Right kidney (tissue), 9 donors: ENCODE data around the gene FPR3.
"Not testable (repeated sequence)": the region's sequence is repeated elsewhere in the genome, so short reads cannot be mapped to it uniquely, and the experiment has no call there.

Source experiments
- DNase-seq: peaks from one replicate; pipeline ENCODE4 v3.0.0-alpha.2; 2016
- long read RNA-seq, 8 donors: transcript quantifications; one replicate each; lab custom pipeline, GENCODE V29; 2026

FPR3 gene
- long read RNA-seq, donor 1, result 0 reads
- long read RNA-seq, donor 2, result 0 reads
- long read RNA-seq, donor 3, result 0 reads
- long read RNA-seq, donor 4, result 0 reads
- long read RNA-seq, donor 5, result 0 reads
- long read RNA-seq, donor 6, partial matches to known transcripts, result 7 of 13 reads
- long read RNA-seq, donor 6, other reads (novel, unspliced or antisense), result 6 of 13 reads
- long read RNA-seq, donor 7, partial matches to known transcripts, result 28 of 28 reads
- long read RNA-seq, donor 7, other reads (novel, unspliced or antisense), result 0 of 28 reads
- long read RNA-seq, donor 8, partial matches to known transcripts, result 0 of 1 reads
- long read RNA-seq, donor 8, other reads (novel, unspliced or antisense), result 0 of 1 reads

DNA sequence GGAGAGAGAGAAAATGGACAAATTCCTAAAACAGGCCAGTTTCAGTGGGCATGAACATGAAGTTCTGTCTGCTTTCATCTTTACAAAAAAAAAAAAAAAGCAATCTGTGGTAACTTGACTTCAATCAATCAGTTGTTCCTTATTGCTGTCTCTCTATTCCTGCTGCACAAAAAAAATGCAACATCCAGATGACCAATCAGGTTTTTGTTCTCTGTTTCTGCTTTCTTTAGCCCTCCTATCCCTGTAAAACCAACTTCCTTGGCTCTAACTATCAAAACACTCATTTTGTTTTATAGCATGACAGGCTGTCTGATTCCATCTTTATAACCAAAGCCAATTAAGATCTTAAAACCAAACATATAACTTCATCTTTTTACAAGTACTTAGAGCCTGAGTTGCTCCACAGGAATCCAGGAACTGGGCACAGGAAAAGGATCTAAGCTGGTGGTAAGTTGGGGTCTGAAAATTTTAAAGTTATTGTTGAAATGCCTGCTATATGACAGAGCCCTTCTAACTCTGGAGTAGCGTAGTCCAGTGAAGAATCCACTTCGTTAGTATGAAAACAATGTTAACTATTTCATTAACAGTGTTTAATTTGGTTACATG lies at the start of gene FPR3:
TSS of gene FPR3 (plus strand) at position 273 of the 606 bp plus-strand sequence. CDS start 28,592 bp downstream, outside the sequence.
- no peak for DNase-seq

- no peak for DNase-seq
Observed at GRCh38 chr19:51746731-51747130, 48.2 kb upstream of the FPR3 start.

DNA sequence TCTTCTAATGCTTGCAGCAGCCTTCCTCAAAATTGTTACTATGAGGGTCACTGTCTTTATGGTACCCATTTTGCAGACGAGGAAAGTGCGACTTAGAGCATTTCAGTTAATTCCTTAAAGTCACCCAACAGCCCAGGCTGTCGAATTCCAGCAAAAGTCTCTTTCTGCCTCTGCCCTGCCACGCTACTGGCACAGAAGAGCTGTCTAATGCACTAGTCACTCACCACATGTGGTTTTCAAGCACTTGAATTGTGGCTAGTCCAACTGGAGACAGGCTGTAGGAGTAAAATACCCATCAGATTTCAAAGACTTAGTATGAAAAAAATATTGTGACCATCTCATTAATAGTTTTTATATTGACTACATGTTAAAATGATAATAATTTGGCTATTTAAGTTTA lies 45.0 kb upstream of the FPR3 start:
- no peak for DNase-seq

DNA sequence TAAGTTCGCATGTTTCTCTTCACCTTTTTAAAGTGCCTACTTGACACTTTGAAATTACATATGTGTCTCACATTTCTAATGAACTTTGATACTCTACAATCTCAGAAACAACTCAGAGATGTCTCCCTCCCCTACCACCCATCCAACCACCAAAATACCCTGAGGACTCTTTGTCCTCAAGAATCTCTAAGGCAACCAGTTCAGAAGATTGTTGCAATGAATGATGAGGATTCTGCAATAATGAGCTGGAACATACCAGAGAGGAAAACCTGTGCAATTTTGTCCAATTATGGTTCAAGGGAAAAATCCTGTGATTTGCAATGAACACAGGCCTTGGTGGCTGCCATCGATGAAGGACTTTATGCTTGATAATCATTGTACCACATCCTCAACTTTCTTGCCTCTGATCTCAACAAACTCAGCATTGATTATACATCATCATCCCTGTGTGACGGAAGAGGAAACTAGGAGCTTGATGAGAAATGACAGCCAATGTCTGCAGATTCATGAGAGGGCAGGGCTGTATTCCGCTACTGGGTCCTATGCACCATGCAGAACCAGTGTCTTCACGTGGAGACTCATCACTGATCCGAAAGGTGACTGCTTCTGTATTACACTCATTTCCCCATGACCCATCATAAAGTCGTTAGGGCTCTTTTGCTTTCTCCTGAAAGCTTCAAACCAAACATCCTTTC lies 44.4 kb upstream of the FPR3 start:
- no peak for DNase-seq

DNA sequence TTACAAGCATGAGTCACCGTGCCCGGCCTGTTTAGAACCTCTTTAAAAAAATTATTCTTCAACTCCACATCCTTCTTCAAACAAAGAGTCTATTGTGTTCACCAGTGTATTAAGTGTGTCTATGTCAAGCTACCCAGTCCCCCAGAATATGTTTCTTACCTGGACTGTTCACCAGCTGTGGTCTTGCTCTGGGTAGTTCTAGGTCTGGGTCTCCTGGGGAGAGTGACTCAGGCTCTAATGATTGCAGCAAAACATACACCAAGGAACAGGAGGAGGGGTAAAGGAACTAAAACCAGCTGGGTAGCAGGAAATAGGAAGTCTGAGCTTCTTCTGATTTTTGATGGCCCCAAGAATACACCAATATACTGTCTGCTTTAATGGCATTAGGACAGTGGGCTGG lies 43.3 kb upstream of the FPR3 start, which contains the start of gene FPR1:
TSS of gene FPR1 (minus strand) at position 224 of the 400 bp plus-strand sequence. CDS start 4,884 bp downstream, outside the sequence.
- no peak for DNase-seq

- DNase-seq, result no peak
Observed at GRCh38 chr19:51754109-51754508, 40.8 kb upstream of the FPR3 start.

DNA sequence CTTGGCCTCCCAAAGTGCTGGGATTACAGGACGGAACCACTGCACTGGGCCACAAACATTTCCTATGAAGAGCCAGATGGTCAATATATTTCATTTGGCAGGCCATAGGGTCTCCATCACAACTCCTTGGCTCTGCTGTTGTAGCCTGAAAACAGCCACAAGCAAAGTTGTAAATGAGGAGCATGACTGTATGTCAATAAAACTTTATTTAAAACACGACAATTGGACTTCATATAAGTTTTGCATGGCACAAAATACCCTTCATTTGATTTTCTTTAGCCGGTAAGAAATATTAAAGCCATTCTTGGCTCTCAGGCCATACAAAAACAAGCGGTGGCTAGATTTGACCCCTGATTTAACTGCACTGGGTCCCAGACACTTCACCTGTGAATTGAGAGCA lies 40.2 kb upstream of the FPR3 start:
- DNase-seq, result no peak

DNA sequence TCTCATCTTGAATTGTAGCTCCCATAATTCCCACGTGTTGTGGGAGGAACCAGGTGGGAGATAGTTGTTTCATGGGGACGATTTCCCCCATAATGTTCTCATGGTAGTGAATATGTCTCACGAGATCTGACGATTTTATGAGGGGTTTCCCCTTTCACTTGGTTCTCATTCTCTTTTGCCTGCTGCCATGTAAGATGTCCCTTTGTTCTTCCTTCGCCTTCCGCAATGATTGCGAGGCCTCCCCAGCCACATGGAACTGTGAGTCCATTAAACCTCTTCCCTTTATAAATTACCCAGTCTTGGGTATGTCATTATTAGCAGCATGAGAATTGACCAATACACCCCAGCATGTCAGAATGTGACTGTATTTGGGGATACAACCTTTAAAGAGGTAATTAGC lies 39.4 kb upstream of the FPR3 start:
- DNase-seq, result no peak

DNA sequence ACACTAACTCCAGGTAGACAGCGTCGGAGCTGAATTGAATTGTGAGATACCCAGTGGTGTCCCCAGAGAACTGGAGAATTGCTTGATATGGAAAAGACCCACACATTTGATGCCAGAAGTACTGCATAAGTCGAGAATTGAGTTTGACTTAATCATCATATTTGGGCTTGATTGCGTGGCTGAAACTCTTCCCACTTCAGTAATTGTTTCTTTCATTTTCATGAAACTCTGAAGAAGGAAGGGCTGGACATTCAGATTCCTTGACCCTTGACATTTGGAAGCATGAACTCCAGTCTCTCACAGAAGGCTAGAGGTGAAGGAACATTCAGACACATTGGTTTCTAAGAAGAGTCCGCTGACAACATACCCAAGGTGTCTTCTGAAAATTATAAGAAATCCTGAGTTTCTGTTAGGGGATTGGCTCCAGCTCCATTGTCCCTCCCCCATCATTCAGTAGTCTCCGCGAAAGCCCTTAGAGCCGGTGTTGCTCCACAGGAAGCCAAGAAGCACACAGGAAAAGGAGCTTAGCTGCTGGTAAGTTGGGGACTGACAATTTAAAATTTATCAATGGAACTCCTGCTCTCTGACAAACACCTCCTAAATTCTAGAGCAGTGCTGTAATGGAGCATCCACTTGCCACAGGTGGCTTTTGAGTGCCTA lies 34.1 kb upstream of the FPR3 start, which contains the start of gene FPR2:
TSS of gene FPR2 (plus strand) at position 484 of the 660 bp plus-strand sequence. CDS start 7,479 bp downstream, outside the sequence.
- DNase-seq, result no peak

- no peak for DNase-seq
Observed at GRCh38 chr19:51761696-51762095, 33.3 kb upstream of the FPR3 start.

DNA sequence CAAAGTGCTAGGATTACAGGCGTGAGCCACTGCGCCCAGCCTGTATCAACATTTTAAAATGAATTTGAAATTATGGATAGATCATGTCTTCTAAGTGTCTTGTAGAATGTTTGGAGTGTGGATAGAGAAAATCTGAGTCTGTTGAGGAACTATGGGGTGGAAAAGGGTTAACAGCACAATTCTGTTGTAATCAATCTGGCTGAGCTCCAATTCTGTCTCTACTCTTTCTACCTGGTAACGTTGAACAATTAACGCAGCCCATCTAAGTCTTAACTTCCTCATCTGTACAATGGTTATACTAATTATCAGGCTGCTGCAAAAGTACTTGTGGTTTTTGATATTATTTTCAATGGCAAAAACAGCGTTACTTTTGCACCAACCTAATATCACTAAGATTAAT lies 29.9 kb upstream of the FPR3 start:
- DNase-seq, result no peak

DNA sequence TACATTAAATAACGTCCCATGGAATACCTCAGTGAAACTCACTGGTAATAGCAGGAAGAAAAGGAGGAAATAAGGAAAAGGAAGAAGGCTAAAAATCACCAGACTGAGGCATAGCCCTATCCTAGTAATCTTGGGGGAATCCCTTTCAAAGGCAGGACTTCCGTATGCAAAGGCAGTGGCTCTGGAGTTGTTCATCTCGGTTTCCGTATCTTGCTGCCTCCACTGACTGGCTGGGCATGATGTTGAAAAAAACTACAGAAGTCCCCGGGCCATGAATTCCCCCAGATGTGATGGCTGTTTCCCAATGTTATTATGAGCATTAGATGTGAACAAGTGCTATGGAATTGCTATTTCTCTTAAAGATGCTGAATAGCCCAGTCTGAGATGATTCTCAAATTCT lies 28.5 kb upstream of the FPR3 start:
- no peak for DNase-seq

DNA sequence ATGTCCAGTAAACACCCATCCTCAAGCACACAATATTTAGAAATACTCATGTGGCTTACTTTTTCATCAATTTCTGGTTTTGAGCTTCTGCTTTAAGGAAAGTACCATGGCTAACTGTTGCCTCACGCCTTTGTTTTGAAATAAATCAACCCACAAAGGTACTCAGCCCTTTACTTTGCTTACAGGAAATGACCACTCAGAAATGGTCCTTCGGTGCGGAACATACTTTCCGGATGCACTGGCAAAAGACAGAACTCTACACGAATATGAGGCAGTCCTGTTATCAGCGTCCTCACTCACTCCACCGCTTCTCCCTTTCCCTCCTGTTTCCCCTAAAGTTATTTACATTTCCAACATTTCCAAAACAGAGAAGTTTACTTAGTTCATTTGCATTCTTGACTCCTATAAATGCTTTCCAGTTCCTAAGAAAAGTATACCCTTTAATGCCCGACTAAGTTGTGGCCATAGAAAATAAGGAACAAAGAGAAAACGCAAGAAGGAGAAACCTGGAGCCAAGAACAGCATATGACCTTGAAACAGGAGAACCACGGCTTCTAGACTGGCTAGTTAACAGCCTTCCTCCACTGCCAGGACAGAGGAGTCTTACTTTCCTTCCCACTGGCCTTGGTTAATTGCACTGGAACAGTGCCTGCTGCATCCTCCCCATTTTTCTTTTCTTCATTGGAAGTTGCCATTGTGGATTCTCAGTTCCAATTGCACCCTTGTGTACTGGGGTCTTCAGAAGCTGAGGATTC lies 23.4 kb upstream of the FPR3 start:
- no peak for DNase-seq

GRCh38 chr19:51772977-51773376 lies 22.0 kb upstream of the FPR3 start:
- DNase-seq, result no peak

- not testable (repeated sequence) for DNase-seq
Observed at GRCh38 chr19:51776561-51776960, 18.4 kb upstream of the FPR3 start.

DNA sequence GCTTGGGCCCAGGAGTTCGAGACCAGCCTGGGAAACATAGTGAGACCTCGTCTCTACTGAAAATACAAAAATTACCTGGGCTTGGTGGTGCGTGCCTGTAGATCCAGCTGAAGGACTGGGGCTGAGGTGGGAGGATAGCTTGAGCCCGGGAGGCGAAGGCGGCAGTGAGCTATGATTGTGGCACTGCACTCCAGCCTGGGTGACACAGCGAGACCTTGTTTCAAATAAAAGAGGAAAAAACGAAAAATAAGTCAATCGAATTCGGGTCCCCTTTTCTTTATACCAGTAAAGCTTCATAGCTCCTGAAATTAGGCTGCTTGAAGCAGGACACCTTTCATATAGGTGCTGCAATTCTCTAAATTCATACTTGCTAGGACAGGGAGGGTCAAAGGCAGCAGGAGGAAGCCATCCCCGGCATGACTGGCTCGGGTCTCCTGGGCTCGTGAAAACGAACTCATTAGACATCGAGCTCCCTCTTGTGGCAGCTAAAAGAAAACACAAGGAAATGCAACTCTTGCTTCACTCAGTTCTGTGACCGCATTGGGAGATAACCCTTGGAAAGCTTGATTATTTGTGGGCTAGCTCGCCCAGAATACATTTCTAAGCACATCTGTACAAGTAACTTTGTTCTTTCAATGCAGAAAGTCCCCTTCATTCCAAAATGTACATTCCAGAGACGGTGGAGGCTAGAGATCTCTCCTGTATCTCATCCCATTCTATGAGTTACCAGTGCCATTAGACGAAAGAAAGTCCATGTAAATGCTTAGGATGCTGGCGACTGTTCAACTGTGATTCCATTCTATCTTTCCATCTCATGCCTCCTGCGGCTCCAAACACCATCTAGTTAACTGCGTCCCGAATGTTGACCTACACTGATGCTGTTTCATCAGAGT lies 17.1 kb upstream of the FPR3 start:
- DNase-seq, result peak; percentile 27

GRCh38 chr19:51779181-51779580 lies 15.8 kb upstream of the FPR3 start:
- DNase-seq, result no peak

DNA sequence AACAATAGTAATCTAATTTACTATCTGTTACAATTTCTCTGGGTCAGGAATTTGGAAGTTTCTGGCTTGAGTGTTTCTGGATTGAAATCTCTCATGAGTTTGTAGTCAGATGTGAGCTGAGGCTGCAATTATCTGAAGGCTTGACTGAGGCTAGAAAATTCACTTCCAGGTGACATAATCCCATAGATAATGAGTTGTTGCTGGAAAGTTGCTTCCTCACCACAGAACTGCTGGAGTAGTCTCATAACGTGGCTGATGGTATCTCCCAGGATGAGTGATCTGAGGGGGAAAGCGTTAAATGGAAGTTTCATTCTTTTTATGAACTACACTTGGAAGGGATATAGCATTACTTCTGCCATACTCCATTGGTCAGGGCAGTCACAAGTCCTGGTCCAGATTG lies 15.3 kb upstream of the FPR3 start:
- no peak for DNase-seq

DNA sequence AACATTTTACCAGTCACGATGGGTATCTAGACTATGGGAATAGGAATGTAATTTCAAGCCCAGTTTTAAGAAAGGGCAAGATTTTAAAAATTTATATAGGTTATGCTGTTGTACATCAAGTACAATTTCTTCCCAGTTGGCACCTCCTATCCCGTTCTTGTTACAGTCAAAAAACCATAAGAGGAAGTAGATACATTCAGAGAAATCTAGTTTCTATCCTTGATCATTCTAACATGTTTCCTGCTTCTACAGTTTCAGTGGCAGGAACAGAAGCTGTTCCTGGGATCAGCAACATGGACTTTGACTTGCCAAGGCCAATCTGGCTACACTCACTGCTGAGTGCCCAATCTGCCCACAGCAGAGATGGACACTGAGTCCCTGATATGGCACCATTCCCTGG lies 14.7 kb upstream of the FPR3 start:
- DNase-seq, result no peak

DNA sequence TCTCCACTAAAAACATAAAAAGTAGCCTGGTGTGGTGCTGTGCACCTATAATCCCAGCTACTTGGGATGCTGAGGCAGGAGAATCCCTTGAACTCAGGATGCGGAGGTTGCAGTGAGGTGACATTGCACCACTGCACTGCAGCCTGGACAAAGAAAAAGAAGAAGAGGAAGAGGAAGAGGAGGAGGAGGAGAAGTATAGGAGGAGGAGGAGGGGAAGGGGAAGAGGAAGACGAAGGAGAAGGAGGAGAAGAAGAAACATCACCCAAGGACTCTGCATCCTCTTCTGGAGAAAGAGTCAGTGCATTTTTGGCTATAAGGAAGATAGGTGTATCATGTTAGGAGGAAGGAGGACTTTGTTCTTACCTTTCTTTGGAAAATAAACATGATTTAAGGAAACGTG lies 13.0 kb upstream of the FPR3 start:
- DNase-seq, result no peak

DNA sequence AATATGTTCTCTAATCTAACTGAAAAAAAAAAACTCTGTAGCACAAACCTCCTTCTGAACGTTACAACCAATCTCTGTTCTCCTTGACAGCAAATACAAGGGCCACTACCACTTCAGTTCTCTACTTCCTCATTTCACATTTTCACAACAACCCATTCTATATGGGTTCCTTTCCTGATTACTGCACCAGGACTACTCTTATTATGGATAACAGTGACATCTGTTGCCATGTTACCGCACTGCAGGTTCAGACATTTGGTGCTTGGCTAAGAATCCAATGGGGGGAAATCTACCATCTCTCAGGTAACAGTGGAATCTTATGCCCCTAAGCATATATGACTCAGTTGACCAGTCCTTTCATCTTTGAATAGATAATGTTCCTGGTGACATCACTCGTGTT lies 11.6 kb upstream of the FPR3 start:
- no peak for DNase-seq
